ENCODE data around the gene MRPL34. TPM values are rescaled to one million over a fixed set of nuclear protein-coding genes. Genes with fewer than 3 reads are reported as not detected.

The MRPL34 gene
- total RNA-seq, 6 experiments from 2014 or later, result 63.5 to 363 (median 122) TPM

GRCh38 chr19:17328517-17329365 lies 23.1 kb downstream of the MRPL34 start:
- intact Hi-C loops (cut with DNase I), result no loop called here
- Histone ChIP-seq H3K27ac (no peak overlapping the region), H3K9me3 (no peaks in the 10 kb centered on the region), H3K4me3 (peak overlapping the region in 2 of 3 donors; percentile 23 to 40), H3K4me1 (peaks cover 0 to 31% (median 10%) of the 10 kb centered on the region in 4 donors), H3K36me3 (no peaks in the 10 kb centered on the region), H3K27me3 (no peaks in the 10 kb centered on the region)
- TF ChIP-seq CTCF (IDR thresholded peaks at IDR 0.05) (no peak), POLR2A (IDR thresholded peaks at IDR 0.05) (no peak)
- 33% methylated on average over 31 of the region's 94 CpGs for WGBS (ENCODE audit: insufficient coverage, low coverage, low lambda C conversion rate, missing lambda C conversion rate)
- DNase-seq (no peak), ATAC-seq (no peak)

GRCh38 chr19:17329366-17330261 lies 23.9 kb downstream of the MRPL34 start:
- intact Hi-C loops (cut with DNase I), result no loop called here
- peaks cover 0 to 36% (median 10%) of the 10 kb centered on the region in 4 donors for H3K4me1 ChIP-seq
- H3K9me3 ChIP-seq, result no peaks in the 10 kb centered on the region
- H3K4me3 ChIP-seq, result no peak overlapping the region
- 69% methylated on average over 22 of the region's 51 CpGs for WGBS (ENCODE audit: insufficient coverage, low coverage, low lambda C conversion rate, missing lambda C conversion rate)
- H3K27me3 ChIP-seq, result no peaks in the 10 kb centered on the region
- H3K36me3 ChIP-seq, result no peaks in the 10 kb centered on the region
- no peak for ATAC-seq
- TF ChIP-seq POLR2A (IDR thresholded peaks at IDR 0.05), result no peak
- no peak for TF ChIP-seq CTCF (IDR thresholded peaks at IDR 0.05)
- H3K27ac ChIP-seq, result no peak overlapping the region
- no peak for DNase-seq

- no peak for DNase-seq
- WGBS (ENCODE audit: insufficient coverage, low coverage, low lambda C conversion rate, missing lambda C conversion rate), result 80% methylated on average over 9 of the region's 24 CpGs
- no peak for TF ChIP-seq POLR2A (IDR thresholded peaks at IDR 0.05)
- no peak for TF ChIP-seq CTCF (IDR thresholded peaks at IDR 0.05)
- no peak overlapping the region for H3K4me3 ChIP-seq
- H3K27ac ChIP-seq, result no peak overlapping the region
- no peaks in the 10 kb centered on the region for H3K36me3 ChIP-seq
- peaks cover 0 to 36% (median 8%) of the 10 kb centered on the region in 4 donors for H3K4me1 ChIP-seq
- intact Hi-C loops (cut with DNase I), result no loop called here
- ATAC-seq, result no peak
- no peaks in the 10 kb centered on the region for H3K27me3 ChIP-seq
- H3K9me3 ChIP-seq, result no peaks in the 10 kb centered on the region
Observed at GRCh38 chr19:17330262-17331044, 24.8 kb downstream of the MRPL34 start.

- DNase-seq, result no peak
- TF ChIP-seq POLR2A (IDR thresholded peaks at IDR 0.05), result no peak
- no peak for TF ChIP-seq CTCF (IDR thresholded peaks at IDR 0.05)
- H3K36me3 ChIP-seq, result no peaks in the 10 kb centered on the region
- H3K4me1 ChIP-seq, result peaks cover 0 to 30% (median 4%) of the 10 kb centered on the region in 4 donors
- ATAC-seq, result no peak
- intact Hi-C loops (cut with DNase I), result no loop called here
- no peak overlapping the region for H3K4me3 ChIP-seq
- WGBS (ENCODE audit: insufficient coverage, low coverage, low lambda C conversion rate, missing lambda C conversion rate), result 78% methylated on average over 9 of the region's 13 CpGs
- H3K27me3 ChIP-seq, result no peaks in the 10 kb centered on the region
- H3K27ac ChIP-seq, result no peak overlapping the region
- no peaks in the 10 kb centered on the region for H3K9me3 ChIP-seq
Observed at GRCh38 chr19:17331045-17331558, 25.4 kb downstream of the MRPL34 start.

Data from right lobe of liver (tissue), 6 donors.